ENCODE measurements around the gene DLL3. TPM values are rescaled to one million over a fixed set of nuclear protein-coding genes. Genes with fewer than 3 reads are reported as not detected.

Gene DLL3
- polyA plus RNA-seq, 10 donors = 0.07 to 0.30 (median 0.15) TPM; not detected in 1

- no peak for DNase-seq
Measured at GRCh38 chr19:39481229-39481545, 17.6 kb upstream of the DLL3 start.

GRCh38 chr19:39481676-39482075, 17.1 kb upstream of the DLL3 start:
- no peak for DNase-seq

- no peak for DNase-seq
Measured at GRCh38 chr19:39483141-39483540, 15.6 kb upstream of the DLL3 start.

GRCh38 chr19:39489756-39490155, 9.0 kb upstream of the DLL3 start:
- no peak for DNase-seq

GRCh38 chr19:39492225-39492624, 6.5 kb upstream of the DLL3 start:
- DNase-seq = no peak

- DNase-seq = no peak
Measured at GRCh38 chr19:39492788-39493187, 6.0 kb upstream of the DLL3 start.

GRCh38 chr19:39494661-39495060, 4.1 kb upstream of the DLL3 start:
- DNase-seq = no peak

GRCh38 chr19:39496063-39496462, 2.7 kb upstream of the DLL3 start:
- no peak for DNase-seq

GRCh38 chr19:39497701-39497995, 1.1 kb upstream of the DLL3 start:
- no peak for DNase-seq

- DNase-seq = peak in 2 of 3 donors; percentile 45 to 71
Measured at GRCh38 chr19:39497996-39498797, 550 bp upstream of the DLL3 start.

GRCh38 chr19:39499932-39500331, 1.2 kb downstream of the DLL3 start:
- no peak for DNase-seq

GRCh38 chr19:39500543-39500942, 1.8 kb downstream of the DLL3 start:
- DNase-seq = no peak

- no peak for DNase-seq
Measured at GRCh38 chr19:39501340-39501739, 2.6 kb downstream of the DLL3 start.

- peak; percentile 48 to 86 (median 79) for DNase-seq
Measured at GRCh38 chr19:39502640-39503417, 4.1 kb downstream of the DLL3 start.

- no peak for DNase-seq
Measured at GRCh38 chr19:39506598-39506943, 7.8 kb downstream of the DLL3 start.

GRCh38 chr19:39506944-39507714, 8.4 kb downstream of the DLL3 start:
- DNase-seq = peak; percentile 53 to 82 (median 70)

GRCh38 chr19:39507715-39508364, 9.1 kb downstream of the DLL3 start:
- no peak for DNase-seq

GRCh38 chr19:39508629-39509028, 9.9 kb downstream of the DLL3 start:
- DNase-seq = no peak

GRCh38 chr19:39509233-39509632, 10.5 kb downstream of the DLL3 start:
- no peak for DNase-seq

GRCh38 chr19:39512988-39513387, 14.2 kb downstream of the DLL3 start:
- no peak for DNase-seq

GRCh38 chr19:39514840-39515550, 16.2 kb downstream of the DLL3 start, which contains the start of gene SELENOV:
Gene SELENOV, plus strand, starts transcription at chr19:39515139. Its CDS starts 74 bp downstream, at chr19:39515213.
- DNase-seq = peak in 1 of 3 donors; percentile 57

Measured in muscle of back (tissue), 11 donors.